ENCODE measurements around the gene CHN2.

- TF ChIP-seq POLR2A (IDR thresholded peaks at IDR 0.05) (no peak), POLR2AphosphoS5 (IDR thresholded peaks at IDR 0.05) (no peak), CTCF (IDR thresholded peaks at IDR 0.05) (no peak), EP300 (IDR thresholded peaks at IDR 0.05) (no peak)
Measured at GRCh38 chr7:29276199-29276598, 81.6 kb downstream of the CHN2 start.
